GM12865 (cell line): ENCODE results near the gene SOAT2.
A peak's percentile ranks its signal among the peaks of the same experiment; 100 is the strongest.

ENCODE experiments used
- DNase-seq: peaks from one replicate; pipeline ENCODE4 v3.0.0; 2010; ENCODE audit warnings: low read depth
- H3K4me3 ChIP-seq: 2 replicates; pipeline ENCODE4 v1.5.1; 2011; ENCODE audit warnings: mild to moderate bottlenecking, low read depth, low read length, control low read depth
- TF ChIP-seq, protein P1 (sequence below): IDR thresholded peaks from 2 replicates; pipeline ENCODE4 v1.5.1; 2011; ENCODE audit warnings: low read length, control low read depth, low read depth, inconsistent platforms; ENCODE audit not compliant: insufficient read depth; ENCODE audit errors: missing control alignments

The SOAT2 gene

DNA sequence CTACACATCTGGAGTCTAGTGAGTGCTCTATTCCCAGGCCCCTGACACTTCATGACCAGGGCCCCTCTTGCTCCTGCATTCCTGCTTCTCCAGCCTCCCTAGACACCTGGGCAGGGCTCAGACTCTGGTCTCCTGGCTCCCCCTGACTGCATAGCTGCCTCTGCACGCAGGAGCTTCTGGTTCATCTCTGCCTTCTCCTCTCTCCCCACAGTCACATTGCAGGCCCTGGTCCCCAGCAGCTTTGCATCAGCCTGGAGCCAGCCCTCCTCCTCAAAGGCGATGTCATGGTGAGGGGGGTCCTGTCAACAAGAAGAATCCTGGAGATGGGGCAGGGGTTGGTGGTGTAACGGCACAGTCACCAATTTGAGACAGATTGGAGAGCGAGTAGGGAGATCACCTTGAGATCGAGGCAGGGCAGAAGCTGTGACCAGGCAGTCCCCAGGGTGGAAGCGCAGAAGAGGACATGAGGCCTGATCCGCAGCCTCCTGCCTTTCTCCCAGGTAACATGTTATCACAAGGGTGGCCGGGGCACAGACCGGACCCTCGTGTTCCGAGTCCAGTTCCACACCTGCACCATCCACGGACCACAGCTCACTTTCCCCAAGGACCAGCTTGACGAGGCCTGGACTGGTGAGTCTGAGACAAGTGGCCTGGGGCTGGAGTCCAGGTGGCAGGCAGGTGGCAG, 45.3 kb upstream of the SOAT2 start:
- TF ChIP-seq, protein P1, sequence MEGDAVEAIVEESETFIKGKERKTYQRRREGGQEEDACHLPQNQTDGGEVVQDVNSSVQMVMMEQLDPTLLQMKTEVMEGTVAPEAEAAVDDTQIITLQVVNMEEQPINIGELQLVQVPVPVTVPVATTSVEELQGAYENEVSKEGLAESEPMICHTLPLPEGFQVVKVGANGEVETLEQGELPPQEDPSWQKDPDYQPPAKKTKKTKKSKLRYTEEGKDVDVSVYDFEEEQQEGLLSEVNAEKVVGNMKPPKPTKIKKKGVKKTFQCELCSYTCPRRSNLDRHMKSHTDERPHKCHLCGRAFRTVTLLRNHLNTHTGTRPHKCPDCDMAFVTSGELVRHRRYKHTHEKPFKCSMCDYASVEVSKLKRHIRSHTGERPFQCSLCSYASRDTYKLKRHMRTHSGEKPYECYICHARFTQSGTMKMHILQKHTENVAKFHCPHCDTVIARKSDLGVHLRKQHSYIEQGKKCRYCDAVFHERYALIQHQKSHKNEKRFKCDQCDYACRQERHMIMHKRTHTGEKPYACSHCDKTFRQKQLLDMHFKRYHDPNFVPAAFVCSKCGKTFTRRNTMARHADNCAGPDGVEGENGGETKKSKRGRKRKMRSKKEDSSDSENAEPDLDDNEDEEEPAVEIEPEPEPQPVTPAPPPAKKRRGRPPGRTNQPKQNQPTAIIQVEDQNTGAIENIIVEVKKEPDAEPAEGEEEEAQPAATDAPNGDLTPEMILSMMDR = no peak
- H3K4me3 ChIP-seq = no peak overlapping the region
- DNase-seq = no peak

DNA sequence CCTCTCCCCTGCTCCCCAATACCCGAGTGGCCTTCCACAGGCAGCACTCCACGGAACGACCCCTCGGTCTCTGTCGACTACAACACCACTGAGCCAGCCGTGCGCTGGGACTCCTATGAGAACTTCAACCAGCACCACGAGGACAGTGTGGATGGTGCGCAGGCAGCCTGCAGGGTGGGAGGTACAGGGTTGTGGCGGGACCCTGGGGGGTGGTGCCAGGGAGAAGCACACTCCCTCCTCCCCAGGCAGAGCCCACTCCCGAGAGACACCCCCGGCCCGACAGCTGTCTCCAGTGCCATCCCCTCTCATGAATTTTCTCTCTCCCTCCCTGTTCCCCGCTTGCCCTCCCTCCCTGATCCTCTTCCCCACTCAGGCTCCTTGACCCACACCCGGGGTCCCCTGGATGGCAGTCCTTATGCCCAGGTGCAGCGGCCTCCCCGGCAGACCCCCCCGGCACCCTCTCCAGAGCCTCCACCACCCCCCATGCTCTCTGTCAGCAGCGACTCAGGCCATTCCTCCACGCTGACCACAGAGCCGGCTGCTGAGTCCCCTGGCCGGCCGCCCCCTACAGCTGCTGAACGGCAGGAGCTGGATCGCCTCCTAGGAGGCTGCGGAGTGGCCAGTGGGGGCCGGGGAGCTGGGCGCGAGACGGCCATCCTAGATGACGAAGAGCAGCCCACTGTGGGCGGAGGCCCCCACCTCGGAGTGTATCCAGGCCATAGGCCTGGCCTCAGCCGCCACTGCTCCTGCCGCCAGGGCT, 44.4 kb upstream of the SOAT2 start:
- no peak overlapping the region for H3K4me3 ChIP-seq
- no peak for DNase-seq
- TF ChIP-seq, protein P1 = no peak

DNA sequence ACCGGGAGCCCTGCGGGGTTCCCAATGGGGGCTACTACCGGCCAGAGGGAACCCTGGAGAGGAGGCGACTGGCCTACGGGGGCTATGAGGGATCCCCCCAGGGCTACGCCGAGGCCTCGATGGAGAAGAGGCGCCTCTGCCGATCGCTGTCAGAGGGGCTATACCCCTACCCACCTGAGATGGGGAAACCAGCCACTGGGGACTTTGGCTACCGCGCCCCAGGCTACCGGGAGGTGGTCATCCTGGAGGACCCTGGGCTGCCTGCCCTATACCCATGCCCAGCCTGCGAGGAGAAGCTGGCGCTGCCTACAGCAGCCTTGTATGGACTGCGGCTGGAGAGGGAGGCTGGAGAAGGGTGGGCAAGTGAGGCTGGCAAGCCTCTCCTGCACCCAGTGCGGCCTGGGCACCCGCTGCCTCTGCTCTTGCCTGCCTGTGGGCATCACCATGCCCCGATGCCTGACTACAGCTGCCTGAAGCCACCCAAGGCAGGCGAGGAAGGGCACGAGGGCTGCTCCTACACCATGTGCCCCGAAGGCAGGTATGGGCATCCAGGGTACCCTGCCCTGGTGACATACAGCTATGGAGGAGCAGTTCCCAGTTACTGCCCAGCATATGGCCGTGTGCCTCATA, 43.7 kb upstream of the SOAT2 start:
- no peak for DNase-seq
- no peak overlapping the region for H3K4me3 ChIP-seq
- TF ChIP-seq, protein P1 = no peak

DNA sequence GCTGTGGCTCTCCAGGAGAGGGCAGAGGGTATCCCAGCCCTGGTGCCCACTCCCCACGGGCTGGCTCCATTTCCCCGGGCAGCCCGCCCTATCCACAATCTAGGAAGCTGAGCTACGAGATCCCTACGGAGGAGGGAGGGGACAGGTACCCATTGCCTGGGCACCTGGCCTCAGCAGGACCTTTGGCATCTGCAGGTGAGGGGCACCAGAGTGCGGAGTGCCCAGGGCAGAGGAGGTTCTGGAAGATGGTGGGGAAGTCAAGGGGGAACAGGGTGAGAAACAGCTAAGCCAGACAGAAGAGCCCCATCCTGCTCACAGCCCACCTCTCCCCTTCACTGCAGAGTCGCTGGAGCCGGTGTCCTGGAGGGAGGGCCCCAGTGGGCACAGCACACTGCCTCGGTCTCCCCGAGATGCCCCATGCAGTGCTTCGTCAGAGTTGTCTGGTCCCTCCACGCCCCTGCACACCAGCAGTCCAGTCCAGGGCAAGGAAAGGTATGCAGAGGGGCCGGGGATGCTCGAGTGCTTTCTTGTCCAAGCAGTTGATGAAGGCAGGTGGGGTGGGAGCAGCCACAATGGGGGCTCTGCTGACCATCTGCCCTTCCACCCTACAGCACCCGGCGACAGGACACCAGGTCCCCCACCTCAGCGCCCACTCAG, 43.1 kb upstream of the SOAT2 start:
- TF ChIP-seq, protein P1 = no peak
- no peak overlapping the region for H3K4me3 ChIP-seq
- DNase-seq = no peak

GRCh38 chr12:53060721-53061276, 42.5 kb upstream of the SOAT2 start:
- no peak for DNase-seq
- TF ChIP-seq, protein P1 = no peak

DNA sequence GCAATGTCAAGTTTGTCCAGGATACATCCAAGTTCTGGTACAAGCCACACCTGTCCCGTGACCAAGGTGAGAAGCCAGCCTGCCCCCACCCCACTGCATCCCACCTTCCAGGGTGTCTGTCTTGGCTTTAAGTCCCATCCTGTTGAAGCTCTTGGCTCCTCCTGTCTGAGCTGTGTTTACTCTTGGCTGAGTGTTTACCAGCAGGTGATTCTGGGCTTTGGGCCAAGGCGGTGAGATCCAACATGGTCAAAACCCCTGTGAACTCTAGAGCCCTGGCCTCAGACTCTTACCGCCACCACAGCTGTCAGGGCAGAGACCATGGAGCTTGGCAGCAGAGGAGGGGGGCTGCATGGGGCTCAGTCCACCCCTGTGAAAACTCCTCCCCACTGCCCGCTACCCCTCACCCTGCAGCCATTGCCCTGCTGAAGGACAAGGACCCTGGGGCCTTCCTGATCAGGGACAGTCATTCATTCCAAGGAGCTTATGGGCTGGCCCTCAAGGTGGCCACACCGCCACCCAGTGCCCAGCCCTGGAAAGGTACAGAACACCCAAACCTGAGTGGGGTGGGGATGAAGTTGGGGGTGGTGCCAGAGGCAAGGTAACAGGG, 41.8 kb upstream of the SOAT2 start:
- TF ChIP-seq, protein P1 = peak; percentile 20
- no peak overlapping the region for H3K4me3 ChIP-seq
- no peak for DNase-seq

More at GRCh38 chr12:53060721-53061276, 42.5 kb upstream of the SOAT2 start:
- H3K4me3 ChIP-seq = no peak overlapping the region
